IMR-90 (cell line): ENCODE data around the gene ADGRG7. TPM values are rescaled to one million over a fixed set of nuclear protein-coding genes. Genes with fewer than 3 reads are reported as not detected.
A peak's percentile ranks its signal among the peaks of the same experiment; 100 is the strongest.

Source experiments
- ATAC-seq: fragments of 200-7000 bp; cut with Tn5 transposase; 2 replicates; pipeline ENCODE4 v1.9.1; 2020; ENCODE audit warnings: low read depth, mild to moderate bottlenecking, moderate library complexity
- BruUV-seq: library from RNA; stranded (reverse); fragments of 400-500 nt; replicated peaks from 2 replicates; lab custom pipeline; 2021; lab: Mats Ljungman, UMichigan
- CTCF ChIA-PET: fragments of 300-600 bp; formaldehyde crosslinking; extraction: SDS; loops from one replicate; lab custom pipeline; 2021; ENCODE audit warnings: antibody characterized with exemption; lab: Yijun Ruan, JAX
- POLR2A ChIA-PET: fragments of 300-600 bp; sonication (Branson Sonifier 250); formaldehyde crosslinking; loops from one replicate; lab custom pipeline; 2022; ENCODE audit warnings: antibody characterized with exemption; ENCODE audit not compliant: unreplicated experiment; lab: Charles Lee
- DNase-seq: peaks from one replicate; pipeline ENCODE4 v3.0.0; 2013
- H2AFZ ChIP-seq: replicated peaks from 2 replicates; pipeline ENCODE3; 2013; ENCODE audit warnings: low read length, mild to moderate bottlenecking; ENCODE audit not compliant: poor library complexity
- H2AK5ac ChIP-seq: 2 replicates; pipeline ENCODE4 v1.6.1; 2013; ENCODE audit warnings: low read depth, low read length, inconsistent platforms
- H2AK9ac ChIP-seq: replicated peaks from 2 replicates; pipeline ENCODE3; 2013; ENCODE audit warnings: mild to moderate bottlenecking, low read depth, low read length, moderate library complexity; ENCODE audit not compliant: poor library complexity
- H2BK120ac ChIP-seq: 2 replicates; pipeline ENCODE4 v1.6.1; 2013; ENCODE audit warnings: low read depth, low read length, inconsistent platforms
- H2BK15ac ChIP-seq: 3 replicates; pipeline ENCODE4 v1.6.1; 2013; ENCODE audit warnings: low read depth, low read length, inconsistent platforms
- H2BK20ac ChIP-seq: 2 replicates; pipeline ENCODE4 v1.6.1; 2013; ENCODE audit warnings: low read depth, mild to moderate bottlenecking, inconsistent platforms, low read length, moderate library complexity
- H2BK5ac ChIP-seq: 2 replicates; pipeline ENCODE4 v1.6.1; 2013; ENCODE audit warnings: mild to moderate bottlenecking, low read depth, low read length, inconsistent platforms; ENCODE audit not compliant: poor library complexity, severe bottlenecking
- H3K14ac ChIP-seq: replicated peaks from 2 replicates; pipeline ENCODE4 v1.6.1; 2013; ENCODE audit warnings: low read depth, low read length, inconsistent platforms
- H3K18ac ChIP-seq: 2 replicates; pipeline ENCODE4 v1.6.1; 2013; ENCODE audit warnings: low read depth, low read length, control low read depth
- H3K23ac ChIP-seq: 2 replicates; pipeline ENCODE4 v1.6.1; 2013; ENCODE audit warnings: low read depth, low read length, inconsistent platforms
- H3K27ac ChIP-seq: 2 replicates; pipeline ENCODE4 v1.5.1; 2013; ENCODE audit warnings: mild to moderate bottlenecking, control low read depth, low read length; ENCODE audit not compliant: insufficient read depth
- H3K27me3 ChIP-seq: 2 replicates; pipeline ENCODE4 v1.6.1; 2013; ENCODE audit warnings: low read length; ENCODE audit not compliant: control insufficient read depth, insufficient read depth
- H3K36me3 ChIP-seq: 2 replicates; pipeline ENCODE4 v1.6.1; 2013; ENCODE audit warnings: low read length, mixed read lengths; ENCODE audit not compliant: control insufficient read depth, insufficient read depth
- H3K4ac ChIP-seq: 2 replicates; pipeline ENCODE4 v1.6.1; 2013; ENCODE audit warnings: low read depth, low read length, inconsistent platforms
- H3K4me1 ChIP-seq: 2 replicates; pipeline ENCODE4 v1.6.1; 2013; ENCODE audit warnings: low read length, mixed read lengths; ENCODE audit not compliant: control insufficient read depth, insufficient read depth
- H3K4me2 ChIP-seq: 2 replicates; pipeline ENCODE4 v1.6.1; 2013; ENCODE audit warnings: low read depth, mild to moderate bottlenecking, control low read depth, low read length, moderate library complexity
- H3K4me3 ChIP-seq: 2 replicates; pipeline ENCODE4 v1.5.1; 2013; ENCODE audit warnings: low read depth, mild to moderate bottlenecking, control low read depth, low read length, moderate library complexity; ENCODE audit not compliant: insufficient read depth
- H3K56ac ChIP-seq: 2 replicates; pipeline ENCODE4 v1.6.1; 2013; ENCODE audit warnings: low read length, inconsistent platforms; ENCODE audit not compliant: insufficient read depth; ENCODE audit errors: extremely low read depth
- H3K79me1 ChIP-seq, 2 experiments: 2 replicates each; pipeline ENCODE4 v1.6.1; 2013; ENCODE audit warnings: low read length in 2 of 2, inconsistent platforms in 1 of 2, low read depth in 1 of 2
- H3K9ac ChIP-seq: 2 replicates; pipeline ENCODE4 v1.6.1; 2013; ENCODE audit warnings: low read depth, low read length, control low read depth
- H3K9me1 ChIP-seq: 2 replicates; pipeline ENCODE4 v1.6.1; 2013; ENCODE audit warnings: low read length, inconsistent platforms; ENCODE audit not compliant: insufficient read depth
- H3K9me3 ChIP-seq: 2 replicates; pipeline ENCODE4 v1.6.1; 2013; ENCODE audit warnings: low read length; ENCODE audit not compliant: control insufficient read depth, insufficient read depth
- H4K20me1 ChIP-seq: 2 replicates; pipeline ENCODE4 v1.6.1; 2013; ENCODE audit warnings: low read length, inconsistent platforms; ENCODE audit not compliant: insufficient read depth
- H4K5ac ChIP-seq: 2 replicates; pipeline ENCODE4 v1.6.1; 2013; ENCODE audit warnings: mild to moderate bottlenecking, low read depth, low read length, control low read depth
- H4K8ac ChIP-seq, 2 experiments: 2 replicates each; pipeline ENCODE4 v1.6.1; 2013; ENCODE audit warnings: low read depth in 2 of 2, low read length in 2 of 2, control low read depth in 1 of 2, inconsistent platforms in 1 of 2
- H4K91ac ChIP-seq: 2 replicates; pipeline ENCODE4 v1.6.1; 2013; ENCODE audit warnings: low read depth, low read length, inconsistent platforms; ENCODE audit not compliant: insufficient read depth
- FOS ChIP-seq: fragments of 150-350 bp; IDR thresholded peaks from 2 replicates; pipeline ENCODE4 v1.6.1; 2016; ENCODE audit warnings: low read depth, low read length
- NFE2L2 ChIP-seq: fragments of 150-350 bp; IDR thresholded peaks from 2 replicates; pipeline ENCODE4 v1.6.1; 2016; ENCODE audit warnings: low read depth, mild to moderate bottlenecking, low read length
- WGBS, 2 experiments: methylation state at CpG; one replicate each; pipeline versions ENCODE4 v1.1.5 to v1.1.7; 2013; ENCODE audit warnings: missing lambda C conversion rate in 2 of 2; ENCODE audit not compliant: insufficient read length in 1 of 2; ENCODE audit errors: extremely low coverage in 2 of 2; 5-methylcytosine and 5-hydroxymethylcytosine counted together
- dilution Hi-C: fragments of 300-500 bp; cut with HindIII; formaldehyde crosslinking; loops from one replicate; pipeline ENCODE4 v1.14.3; 2018; ENCODE audit warnings: low sequenced_read_pairs; ENCODE audit not compliant: unreplicated experiment
- in situ Hi-C: fragments of 300-500 bp; cut with MboI; formaldehyde crosslinking; loops from 3 replicates; pipeline ENCODE4 v1.14.3; 2019; ENCODE audit warnings: low sequenced_read_pairs, inconsistent platforms, mixed read lengths
- intact Hi-C: fragments of 100-400 bp; cut with micrococcal nuclease; formaldehyde crosslinking; loops from 2 replicates; pipeline ENCODE4 v1.10.0; 2022
- polyA plus RNA-seq, 3 experiments: library from polyadenylated mRNA; depleted of rRNA; stranded (reverse); fragments of >200 nt; gene quantifications; 2 replicates each; pipeline ENCODE4 v1.2.3, GENCODE V29; 2012; ENCODE audit warnings: low replicate concordance in 1 of 3
- total RNA-seq: library from RNA; depleted of rRNA; stranded (reverse); fragments of >200 nt; gene quantifications from 2 replicates; pipeline ENCODE4 v1.2.3, GENCODE V29; 2012

The ADGRG7 gene
- total and polyA plus RNA-seq, 2 of the 4 experiments (the other 2 are of a cell fraction): not detected

GRCh38 chr3:100630664-100631063 is 21.3 kb downstream of the ADGRG7 start:
- intact Hi-C loops: no loop called here
- H3K14ac ChIP-seq: no peak overlapping the region

More at GRCh38 chr3:100630664-100631063, 21.3 kb downstream of the ADGRG7 start:
- Histone ChIP-seq H3K9ac (no peak overlapping the region), H3K18ac (no peak overlapping the region), H2BK120ac (no peak overlapping the region), H4K20me1 (no peaks in the 10 kb centered on the region), H2BK15ac (no peak overlapping the region), H2AFZ (no peak overlapping the region), H3K4me2 (no peak overlapping the region), H3K4me3 (no peak overlapping the region), H3K56ac (no peak overlapping the region), H4K8ac (no peak overlapping the region), H2BK20ac (no peak overlapping the region), H4K5ac (no peak overlapping the region), H2BK5ac (no peak overlapping the region), H3K4ac (no peak overlapping the region), H3K9me3 (no peaks in the 10 kb centered on the region), H2AK9ac (no peak overlapping the region), H2AK5ac (no peak overlapping the region), H3K27ac (no peak overlapping the region), H3K27me3 (peaks cover 1% of the 10 kb centered on the region; the same call in 1 of the 2 replicates), H3K4me1 (no peaks in the 10 kb centered on the region), H3K79me1 (no peaks in the 10 kb centered on the region), H4K91ac (no peak overlapping the region), H3K9me1 (no peaks in the 10 kb centered on the region), H3K23ac (no peak overlapping the region), H3K36me3 (no peaks in the 10 kb centered on the region)
- ATAC-seq (peak; percentile 71; the same call in 1 of the 2 replicates), DNase-seq (peak; percentile 15)
- WGBS, 2 experiments: no CpG with 5 or more reads among the region's 1 CpG
- in situ Hi-C loops: no loop called here
- TF ChIP-seq NFE2L2 (peak; percentile 70), FOS (no peak)
- ChIA-PET CTCF (no interaction called here), POLR2A (no interaction called here)
- dilution Hi-C loops: no loop called here
- no TSS peak for BruUV-seq
